A673 (cell line): ENCODE data around the gene KIF26B. TPM values are rescaled to one million over a fixed set of nuclear protein-coding genes. Genes with fewer than 3 reads are reported as not detected.

Experiments used
- BruUV-seq: library from RNA; stranded (reverse); fragments of 400-500 nt; replicated peaks from 2 replicates; lab custom pipeline; 2021; lab: Mats Ljungman, UMichigan
- CTCF ChIA-PET: fragments of 300-600 bp; sonication (Branson Sonifier 250); formaldehyde crosslinking; loops from one replicate; lab custom pipeline; 2022; ENCODE audit warnings: antibody characterized with exemption; lab: Charles Lee
- POLR2A ChIA-PET: fragments of 300-600 bp; sonication (Branson Sonifier 250); formaldehyde crosslinking; loops from one replicate; lab custom pipeline; 2022; ENCODE audit warnings: antibody characterized with exemption; ENCODE audit not compliant: low non-redundant PET; lab: Charles Lee
- DNase-seq: peaks from one replicate; pipeline ENCODE4 v3.0.0-alpha.2; 2015; ENCODE audit warnings: low spot score
- H3K27ac ChIP-seq: fragments of 200-600 bp; sonication (generic); 2 replicates; pipeline ENCODE4 v1.5.1; 2016; ENCODE audit warnings: mixed run types, low read depth, mild to moderate bottlenecking, mixed read lengths, antibody characterized with exemption, low read length; ENCODE audit not compliant: poor library complexity, severe bottlenecking
- H3K27me3 ChIP-seq: fragments of 200-600 bp; sonication (generic); replicated peaks from 2 replicates; pipeline ENCODE4 v1.6.1; 2017; ENCODE audit warnings: mixed run types, low read depth, mild to moderate bottlenecking, mixed read lengths, antibody characterized with exemption, low read length; ENCODE audit not compliant: insufficient read depth, poor library complexity
- H3K36me3 ChIP-seq: fragments of 200-600 bp; sonication (generic); 2 replicates; pipeline ENCODE4 v1.6.1; 2016; ENCODE audit warnings: mixed run types, mild to moderate bottlenecking, mixed read lengths, antibody characterized with exemption, low read length; ENCODE audit not compliant: insufficient read depth, poor library complexity, severe bottlenecking
- H3K4me1 ChIP-seq: fragments of 200-600 bp; sonication (generic); 2 replicates; pipeline ENCODE4 v1.6.1; 2017; ENCODE audit warnings: mixed run types, mild to moderate bottlenecking, mixed read lengths, antibody characterized with exemption, low read length; ENCODE audit not compliant: insufficient read depth, poor library complexity, severe bottlenecking
- H3K4me3 ChIP-seq: fragments of 200-600 bp; sonication (generic); 2 replicates; pipeline ENCODE4 v1.5.1; 2016; ENCODE audit warnings: low read depth, mixed run types, mild to moderate bottlenecking, mixed read lengths, low read length; ENCODE audit not compliant: poor library complexity, severe bottlenecking
- H3K9me3 ChIP-seq: fragments of 200-600 bp; sonication (generic); 2 replicates; pipeline ENCODE4 v1.6.1; 2016; ENCODE audit warnings: mixed run types, low read depth, mild to moderate bottlenecking, mixed read lengths, antibody characterized with exemption, low read length; ENCODE audit not compliant: poor library complexity, severe bottlenecking
- EZH2 ChIP-seq: fragments of 200-600 bp; sonication (generic); IDR thresholded peaks from 2 replicates; pipeline ENCODE4 v1.6.1; 2017; ENCODE audit warnings: borderline replicate concordance, low read depth, mild to moderate bottlenecking, mixed read lengths, antibody characterized with exemption, low read length; ENCODE audit not compliant: poor library complexity, severe bottlenecking
- intact Hi-C: fragments of 100-400 bp; cut with micrococcal nuclease; formaldehyde crosslinking; loops from one replicate; pipeline ENCODE4 v1.10.0; 2022; ENCODE audit not compliant: unreplicated experiment
- total RNA-seq: library from RNA; stranded (reverse); gene quantifications from 2 replicates; pipeline ENCODE4 v1.2.3, GENCODE V29; 2021
- TF ChIP-seq, protein P1 (sequence below): fragments of 300-800, 200-600 bp; sonication (generic); conservative IDR thresholded peaks from 2 replicates; pipeline ENCODE4 v1.5.1; 2017; ENCODE audit warnings: low read depth, mild to moderate bottlenecking, antibody characterized with exemption, low read length, moderate library complexity, mixed read lengths

Gene KIF26B
- total RNA-seq, 1 experiment from 2014 or later: not detected

DNA sequence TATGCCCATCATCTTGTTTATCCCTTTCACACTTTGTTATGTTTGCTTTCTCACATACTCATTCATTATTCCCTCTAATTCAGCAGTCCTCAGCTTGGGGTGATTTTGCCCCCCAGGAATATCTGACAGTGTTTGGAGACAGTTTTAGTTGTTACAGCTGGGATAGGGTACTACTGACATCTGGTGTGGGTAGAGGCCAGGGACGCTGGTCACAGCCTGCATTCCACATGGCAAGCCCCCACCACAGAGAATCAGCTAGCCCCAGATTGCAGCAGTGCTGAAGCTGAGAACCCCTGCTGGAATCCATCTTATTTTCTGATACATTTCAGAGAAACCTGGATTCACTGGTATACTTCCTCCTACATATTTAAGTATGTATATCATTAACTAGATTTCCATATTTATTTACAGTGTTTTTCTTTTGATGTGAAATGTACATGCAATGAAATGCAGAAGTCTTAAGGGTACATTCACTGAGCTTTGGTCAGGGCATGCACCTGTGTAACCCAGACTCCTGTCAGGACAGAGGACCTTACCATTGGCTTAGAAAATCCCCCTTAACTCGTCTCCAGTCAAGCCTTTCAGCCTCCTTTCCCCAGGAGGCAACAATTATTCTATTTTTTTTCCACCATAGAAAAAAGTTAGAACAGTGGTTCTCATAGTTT is 68.3 kb downstream of the KIF26B start:
- no peak for DNase-seq
- no peaks in the 10 kb centered on the region for H3K36me3 ChIP-seq
- intact Hi-C loops: no loop called here
- BruUV-seq: no TSS peak
- CTCF ChIA-PET: no interaction called here
- no peak overlapping the region for H3K27ac ChIP-seq
- H3K9me3 ChIP-seq: no peaks in the 10 kb centered on the region
- no peaks in the 10 kb centered on the region for H3K4me1 ChIP-seq
- H3K4me3 ChIP-seq: no peak overlapping the region
- POLR2A ChIA-PET: no interaction called here
- TF ChIP-seq EZH2: no peak
- TF ChIP-seq, protein P1, sequence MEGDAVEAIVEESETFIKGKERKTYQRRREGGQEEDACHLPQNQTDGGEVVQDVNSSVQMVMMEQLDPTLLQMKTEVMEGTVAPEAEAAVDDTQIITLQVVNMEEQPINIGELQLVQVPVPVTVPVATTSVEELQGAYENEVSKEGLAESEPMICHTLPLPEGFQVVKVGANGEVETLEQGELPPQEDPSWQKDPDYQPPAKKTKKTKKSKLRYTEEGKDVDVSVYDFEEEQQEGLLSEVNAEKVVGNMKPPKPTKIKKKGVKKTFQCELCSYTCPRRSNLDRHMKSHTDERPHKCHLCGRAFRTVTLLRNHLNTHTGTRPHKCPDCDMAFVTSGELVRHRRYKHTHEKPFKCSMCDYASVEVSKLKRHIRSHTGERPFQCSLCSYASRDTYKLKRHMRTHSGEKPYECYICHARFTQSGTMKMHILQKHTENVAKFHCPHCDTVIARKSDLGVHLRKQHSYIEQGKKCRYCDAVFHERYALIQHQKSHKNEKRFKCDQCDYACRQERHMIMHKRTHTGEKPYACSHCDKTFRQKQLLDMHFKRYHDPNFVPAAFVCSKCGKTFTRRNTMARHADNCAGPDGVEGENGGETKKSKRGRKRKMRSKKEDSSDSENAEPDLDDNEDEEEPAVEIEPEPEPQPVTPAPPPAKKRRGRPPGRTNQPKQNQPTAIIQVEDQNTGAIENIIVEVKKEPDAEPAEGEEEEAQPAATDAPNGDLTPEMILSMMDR: no peak
- no peaks in the 10 kb centered on the region for H3K27me3 ChIP-seq

DNA sequence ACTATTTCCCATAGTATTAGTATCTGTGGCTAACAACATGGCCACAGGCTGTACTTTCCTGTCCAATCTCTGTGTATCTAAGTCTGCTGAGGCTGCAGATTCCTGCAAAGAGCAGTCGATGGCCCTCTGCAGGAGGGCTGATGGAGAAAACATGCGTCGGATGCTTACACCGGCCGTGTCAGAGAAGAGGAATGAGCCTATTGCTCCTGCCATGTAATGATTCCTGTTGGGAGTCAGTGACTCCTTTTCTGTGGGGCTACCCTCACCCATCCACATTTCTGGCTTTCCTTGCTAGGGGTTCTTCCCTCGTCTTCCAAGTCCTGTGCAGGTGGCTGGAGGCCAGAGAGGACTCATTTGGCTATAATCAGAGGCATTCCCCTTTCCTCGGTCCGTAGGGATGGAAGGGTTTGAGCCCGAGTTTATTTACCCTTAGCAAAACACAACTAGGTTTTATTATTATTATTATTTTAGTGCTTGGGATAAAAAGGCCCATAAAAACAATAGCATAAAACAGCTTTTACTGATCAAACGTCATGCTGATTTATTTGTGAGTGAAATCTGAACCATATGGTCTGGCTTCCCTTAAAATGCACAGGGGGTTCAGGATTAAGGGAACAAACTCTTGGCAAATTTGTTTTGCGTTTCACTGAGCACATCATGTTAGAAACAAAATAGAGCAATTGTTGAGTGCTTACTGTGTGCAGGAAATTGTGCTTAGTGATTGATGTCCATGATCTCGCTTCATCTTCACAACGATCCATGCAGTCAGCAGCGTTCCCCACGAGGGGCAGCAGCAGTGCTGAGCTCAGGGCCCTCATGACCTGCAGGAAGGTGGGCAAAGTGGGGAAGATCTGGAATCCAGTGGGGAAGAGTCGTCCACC is 70.8 kb downstream of the KIF26B start:
- Histone ChIP-seq H3K36me3 (no peaks in the 10 kb centered on the region), H3K4me1 (no peaks in the 10 kb centered on the region), H3K4me3 (no peak overlapping the region), H3K27me3 (no peaks in the 10 kb centered on the region), H3K9me3 (no peaks in the 10 kb centered on the region), H3K27ac (no peak overlapping the region)
- no peak for DNase-seq
- no TSS peak for BruUV-seq
- TF ChIP-seq, protein P1: peak; percentile 15; the same call in 1 of the 2 replicates
- TF ChIP-seq EZH2: no peak
- POLR2A ChIA-PET: no interaction called here
- intact Hi-C loops: no loop called here
- CTCF ChIA-PET: no interaction called here

DNA sequence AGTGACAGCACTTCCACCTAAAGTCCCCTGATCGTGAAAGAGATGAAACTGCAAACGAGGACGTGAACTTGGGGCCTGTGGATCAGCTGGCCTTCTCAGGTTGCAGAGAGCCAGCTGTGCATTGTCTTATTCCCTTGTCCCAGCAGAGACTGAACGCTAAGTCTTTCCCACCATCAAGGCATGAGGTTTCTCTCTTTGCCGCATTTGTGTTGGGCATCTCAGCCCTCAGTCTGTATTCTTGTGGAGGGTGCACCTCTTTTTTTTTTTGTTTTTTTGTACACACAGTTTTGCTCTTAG is 71.4 kb downstream of the KIF26B start:
- DNase-seq: no peak
- intact Hi-C loops: no loop called here
- CTCF ChIA-PET: no interaction called here
- Histone ChIP-seq H3K9me3 (no peaks in the 10 kb centered on the region), H3K27me3 (no peaks in the 10 kb centered on the region), H3K4me1 (no peaks in the 10 kb centered on the region), H3K4me3 (no peak overlapping the region), H3K36me3 (no peaks in the 10 kb centered on the region), H3K27ac (no peak overlapping the region)
- no TSS peak for BruUV-seq
- POLR2A ChIA-PET: no interaction called here
- TF ChIP-seq EZH2: no peak
- TF ChIP-seq, protein P1: no peak
